OCI-LY7 (cell line): ENCODE measurements around the gene FOXN3. TPM values are rescaled to one million over a fixed set of nuclear protein-coding genes. Genes with fewer than 3 reads are reported as not detected.

Source experiments
- BruUV-seq: library from RNA; stranded (reverse); fragments of 400-500 nt; replicated peaks from 2 replicates; lab custom pipeline; 2021; lab: Mats Ljungman, UMichigan
- CTCF ChIA-PET: fragments of 300-600 bp; sonication (Branson Sonifier 250); formaldehyde crosslinking; loops from one replicate; lab custom pipeline; 2022; ENCODE audit warnings: antibody characterized with exemption; ENCODE audit not compliant: unreplicated experiment; lab: Charles Lee
- POLR2A ChIA-PET: fragments of 300-600 bp; sonication (Branson Sonifier 250); formaldehyde crosslinking; loops from one replicate; lab custom pipeline; 2022; ENCODE audit warnings: antibody characterized with exemption; lab: Charles Lee
- DNase-seq: peaks from one replicate; pipeline ENCODE4 v3.0.0-alpha.2; 2015; ENCODE audit warnings: low spot score
- H2AFZ ChIP-seq: fragments of 200-600 bp; sonication (generic), shearing (Covaris generic); 2 replicates; pipeline ENCODE4 v1.6.1; 2014; ENCODE audit warnings: mild to moderate bottlenecking, antibody characterized with exemption, low read length, moderate library complexity
- H3K27ac ChIP-seq: fragments of 200-600 bp; sonication (generic); 2 replicates; pipeline ENCODE4 v1.5.1; 2014; ENCODE audit warnings: mixed run types, low read depth, mild to moderate bottlenecking, moderate library complexity, low read length, inconsistent platforms; ENCODE audit not compliant: poor library complexity, severe bottlenecking
- H3K36me3 ChIP-seq: fragments of 200-600 bp; sonication (generic); 2 replicates; pipeline ENCODE4 v1.6.1; 2014; ENCODE audit warnings: mild to moderate bottlenecking, antibody characterized with exemption, low read length, moderate library complexity, mixed read lengths; ENCODE audit not compliant: insufficient read depth
- H3K4me1 ChIP-seq: fragments of 200-600 bp; sonication (generic); 2 replicates; pipeline ENCODE4 v1.5.1; 2014; ENCODE audit warnings: mild to moderate bottlenecking, low read length; ENCODE audit not compliant: insufficient read depth, poor library complexity, severe bottlenecking
- H3K4me2 ChIP-seq: fragments of 200-600 bp; sonication (generic); 2 replicates; pipeline ENCODE4 v1.6.1; 2014; ENCODE audit warnings: mild to moderate bottlenecking, low read length
- H3K4me3 ChIP-seq: fragments of 200-600 bp; sonication (generic); 2 replicates; pipeline ENCODE4 v1.5.1; 2014; ENCODE audit warnings: mild to moderate bottlenecking, low read depth, low read length; ENCODE audit not compliant: poor library complexity, severe bottlenecking
- H3K79me2 ChIP-seq: fragments of 200-600 bp; sonication (generic); 2 replicates; pipeline ENCODE4 v1.6.1; 2016; ENCODE audit warnings: low read depth, mild to moderate bottlenecking, low read length, moderate library complexity, mixed read lengths; ENCODE audit not compliant: insufficient read depth
- H3K9me2 ChIP-seq: fragments of 200-600 bp; sonication (generic); 2 replicates; pipeline ENCODE4 v1.6.1; 2016; ENCODE audit warnings: mild to moderate bottlenecking, low read length, mixed read lengths; ENCODE audit not compliant: insufficient read depth
- H3K9me3 ChIP-seq: fragments of 200-600 bp; sonication (generic); 2 replicates; pipeline ENCODE4 v1.6.1; 2014; ENCODE audit warnings: mild to moderate bottlenecking, mixed run types, low read length, mixed read lengths
- H4K20me1 ChIP-seq: fragments of 200-600 bp; sonication (generic); 2 replicates; pipeline ENCODE4 v1.6.1; 2014; ENCODE audit warnings: mild to moderate bottlenecking, antibody characterized with exemption, low read length, moderate library complexity, mixed read lengths; ENCODE audit not compliant: insufficient read depth
- CTCF ChIP-seq: fragments of 200-600 bp; sonication (generic); conservative IDR thresholded peaks from 2 replicates; pipeline ENCODE4 v1.5.1; 2014; ENCODE audit warnings: mild to moderate bottlenecking, antibody characterized with exemption, low read length, moderate library complexity, mixed read lengths
- EZH2phosphoT487 ChIP-seq: fragments of 200-600 bp; sonication (generic); IDR thresholded peaks from 2 replicates; pipeline ENCODE4 v1.6.1; 2018; ENCODE audit warnings: low read depth, borderline replicate concordance, mild to moderate bottlenecking, mixed run types, antibody characterized with exemption, low read length, moderate library complexity, mixed read lengths
- intact Hi-C: fragments of 100-400 bp; cut with micrococcal nuclease; formaldehyde crosslinking; loops from one replicate; pipeline ENCODE4 v1.10.0; 2022; ENCODE audit not compliant: unreplicated experiment
- total RNA-seq, 2 experiments: library from RNA; depleted of rRNA in 1 of 2; stranded (reverse); fragments of >200 nt in 1 of 2; shearing (Covaris generic) in 1 of 2; gene quantifications; 2 replicates each; pipeline ENCODE4 v1.2.3, GENCODE V29; 2014 to 2022

Gene FOXN3
- total RNA-seq, 2 experiments from 2014 or later: 77.7 to 102 TPM

DNA sequence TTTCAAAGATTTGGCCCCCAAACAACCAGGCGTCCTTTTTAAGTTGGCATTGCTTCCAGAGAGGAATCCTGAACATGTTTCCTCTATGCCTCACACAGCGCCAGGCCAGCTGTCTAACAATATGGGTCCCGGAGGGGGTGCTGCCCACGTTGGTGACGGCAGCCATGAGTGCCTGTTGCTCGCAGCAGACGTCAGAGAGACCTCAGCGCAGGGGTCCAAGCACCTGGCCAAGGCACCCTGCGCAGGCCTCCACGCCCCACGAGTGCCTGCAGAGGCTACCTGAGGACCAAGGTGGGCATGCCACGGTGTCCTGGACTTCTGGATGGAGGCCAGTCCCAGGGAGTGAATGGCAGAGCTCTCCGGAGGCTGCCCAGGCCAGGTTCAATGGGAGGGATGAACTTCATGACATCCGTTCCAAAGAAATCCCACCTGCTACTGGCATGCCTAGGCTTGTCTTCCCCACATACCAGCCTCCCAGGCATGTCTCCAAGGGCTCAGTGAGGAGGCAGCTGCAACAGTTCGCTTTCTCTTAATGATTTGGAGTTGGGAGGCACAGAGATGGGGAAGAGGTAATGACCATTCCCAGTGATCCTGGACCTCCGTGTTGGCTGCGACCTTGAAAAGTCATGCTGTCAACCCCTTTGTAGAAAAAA is 11.6 kb upstream of the FOXN3 start:
- CTCF ChIA-PET: no interaction called here
- Histone ChIP-seq H3K79me2 (peaks cover 14% of the 10 kb centered on the region; the same call in 1 of the 2 replicates), H3K4me3 (peak overlapping the region; percentile 67), H2AFZ (peak overlapping the region; percentile 36; the same call in 1 of the 2 replicates), H3K9me2 (no peaks in the 10 kb centered on the region), H3K27ac (peak overlapping the region; percentile 100), H4K20me1 (no peaks in the 10 kb centered on the region), H3K9me3 (no peaks in the 10 kb centered on the region; the same call in 1 of the 2 replicates), H3K4me1 (peaks cover 87% of the 10 kb centered on the region), H3K4me2 (peak overlapping the region; percentile 99), H3K36me3 (peaks cover 9% of the 10 kb centered on the region; the same call in 1 of the 2 replicates)
- no TSS peak for BruUV-seq
- POLR2A ChIA-PET: interaction anchor here (0.6 to 4.4 kb wide), 9 partner anchors 39 to 344 kb away, joined by 3 to 21 read pairs (median 3); no protein-coding TSS in a partner anchor
- intact Hi-C loops: no loop called here
- no peak for DNase-seq
- TF ChIP-seq EZH2phosphoT487 (no peak), CTCF (no peak)

GRCh38 chr14:89428173-89428523 is 11.1 kb upstream of the FOXN3 start:
- TF ChIP-seq CTCF (no peak), EZH2phosphoT487 (no peak)
- DNase-seq: peak; percentile 29
- BruUV-seq: no TSS peak
- H3K4me1 ChIP-seq: peaks cover 86% of the 10 kb centered on the region
- peak overlapping the region; percentile 36; the same call in 1 of the 2 replicates for H2AFZ ChIP-seq
- intact Hi-C loops: no loop called here
- H3K36me3 ChIP-seq: peaks cover 9% of the 10 kb centered on the region; the same call in 1 of the 2 replicates
- H3K9me2 ChIP-seq: no peaks in the 10 kb centered on the region
- H4K20me1 ChIP-seq: no peaks in the 10 kb centered on the region
- ChIA-PET CTCF (no interaction called here), POLR2A (interaction anchor here (0.6 to 4.4 kb wide), 7 partner anchors 13 to 191 kb away, joined by 3 to 21 read pairs (median 3); no protein-coding TSS in a partner anchor)
- H3K4me3 ChIP-seq: peak overlapping the region; percentile 67
- peak overlapping the region; percentile 100 for H3K27ac ChIP-seq
- H3K4me2 ChIP-seq: peak overlapping the region; percentile 99
- H3K9me3 ChIP-seq: no peaks in the 10 kb centered on the region; the same call in 1 of the 2 replicates
- H3K79me2 ChIP-seq: peaks cover 14% of the 10 kb centered on the region; the same call in 1 of the 2 replicates
